SK-N-SH treated with all-trans-retinoic acid at 6 μM for 48 hours (cell line): ENCODE results near the gene VTI1A.

Source experiments
- ATAC-seq: fragments of 200-7000 bp; cut with Tn5 transposase; 3 replicates; pipeline ENCODE4 v1.9.1; 2020; ENCODE audit warnings: mild to moderate bottlenecking, moderate library complexity
- ARNTL ChIP-seq: fragments of 450-650 bp; formaldehyde crosslinking; IDR thresholded peaks from 2 replicates; pipeline ENCODE4 v1.5.0; 2020; ENCODE audit warnings: low read depth, mild to moderate bottlenecking, moderate library complexity, borderline replicate concordance
- CSDC2 ChIP-seq: fragments of 250-450 bp; sonication (Bioruptor Pico); IDR thresholded peaks from 2 replicates; pipeline ENCODE4 v1.5.0; 2020; ENCODE audit warnings: mild to moderate bottlenecking, moderate library complexity
- PATZ1 ChIP-seq: fragments of 250-450 bp; sonication (Bioruptor Pico); IDR thresholded peaks from 2 replicates; pipeline ENCODE4 v1.8.0; 2020; ENCODE audit warnings: mild to moderate bottlenecking, moderate library complexity, borderline replicate concordance
- POU6F1 ChIP-seq: fragments of 250-450 bp; sonication (Bioruptor Pico); IDR thresholded peaks from 2 replicates; pipeline ENCODE4 v1.8.0; 2021; ENCODE audit warnings: low read depth, mild to moderate bottlenecking, moderate library complexity, borderline replicate concordance
- PPARA ChIP-seq: fragments of 250-450 bp; sonication (Bioruptor Pico); IDR thresholded peaks from 2 replicates; pipeline ENCODE4 v1.5.0; 2020; ENCODE audit warnings: mild to moderate bottlenecking, borderline replicate concordance
- RARB ChIP-seq: fragments of 250-450 bp; sonication (Bioruptor Pico); IDR thresholded peaks from 2 replicates; pipeline ENCODE4 v1.8.0; 2021; ENCODE audit warnings: mild to moderate bottlenecking, moderate library complexity
- SNAI2 ChIP-seq: fragments of 250-450 bp; sonication (Bioruptor Pico); IDR thresholded peaks from 2 replicates; pipeline ENCODE4 v1.5.0; 2020; ENCODE audit warnings: mild to moderate bottlenecking, moderate library complexity
- TCF4 ChIP-seq: fragments of 250-450 bp; sonication (Bioruptor Pico); IDR thresholded peaks from 2 replicates; pipeline ENCODE4 v1.8.0; 2021; ENCODE audit warnings: mild to moderate bottlenecking, moderate library complexity, borderline replicate concordance
- TOX ChIP-seq: fragments of 250-450 bp; sonication (Bioruptor Pico); IDR thresholded peaks from 2 replicates; pipeline ENCODE4 v1.8.0; 2021; ENCODE audit warnings: mild to moderate bottlenecking, moderate library complexity, borderline replicate concordance
- TSHZ2 ChIP-seq: fragments of 250-450 bp; sonication (Bioruptor Pico); IDR thresholded peaks from 2 replicates; pipeline ENCODE4 v1.5.0; 2020; ENCODE audit warnings: mild to moderate bottlenecking, moderate library complexity
- ZC3H10 ChIP-seq: fragments of 250-450 bp; sonication (Bioruptor Pico); IDR thresholded peaks from 2 replicates; pipeline ENCODE4 v1.5.1; 2021; ENCODE audit warnings: mild to moderate bottlenecking, moderate library complexity
- ZNF565 ChIP-seq: fragments of 450-650 bp; formaldehyde crosslinking; conservative IDR thresholded peaks from 2 replicates; pipeline ENCODE4 v1.5.0; 2020; ENCODE audit warnings: low read depth, mild to moderate bottlenecking, moderate library complexity
- ZNF70 ChIP-seq: fragments of 450-650 bp; formaldehyde crosslinking; IDR thresholded peaks from 2 replicates; pipeline ENCODE4 v1.5.0; 2020; ENCODE audit warnings: mild to moderate bottlenecking, moderate library complexity
- ZNF8 ChIP-seq: fragments of 450-650 bp; formaldehyde crosslinking; IDR thresholded peaks from 2 replicates; pipeline ENCODE4 v1.5.0; 2020; ENCODE audit warnings: mild to moderate bottlenecking, moderate library complexity
- TF ChIP-seq, protein P1 (sequence below): fragments of 250-450 bp; sonication (Bioruptor Pico); IDR thresholded peaks from 2 replicates; pipeline ENCODE4 v1.5.1; 2020; ENCODE audit warnings: low read depth, mild to moderate bottlenecking, moderate library complexity

VTI1A gene

GRCh38 chr10:112769611-112770370 is 322.8 kb downstream of the VTI1A start:
- no peak for ATAC-seq
- no peak for TF ChIP-seq PATZ1 (CRISPR knock-in tag)
- no peak for TF ChIP-seq RARB (CRISPR knock-in tag)
- no peak for TF ChIP-seq SNAI2 (CRISPR knock-in tag)
- no peak for TF ChIP-seq ZC3H10 (CRISPR knock-in tag)
- no peak for TF ChIP-seq ZNF70 (CRISPR knock-in tag)
- TF ChIP-seq, protein P1, sequence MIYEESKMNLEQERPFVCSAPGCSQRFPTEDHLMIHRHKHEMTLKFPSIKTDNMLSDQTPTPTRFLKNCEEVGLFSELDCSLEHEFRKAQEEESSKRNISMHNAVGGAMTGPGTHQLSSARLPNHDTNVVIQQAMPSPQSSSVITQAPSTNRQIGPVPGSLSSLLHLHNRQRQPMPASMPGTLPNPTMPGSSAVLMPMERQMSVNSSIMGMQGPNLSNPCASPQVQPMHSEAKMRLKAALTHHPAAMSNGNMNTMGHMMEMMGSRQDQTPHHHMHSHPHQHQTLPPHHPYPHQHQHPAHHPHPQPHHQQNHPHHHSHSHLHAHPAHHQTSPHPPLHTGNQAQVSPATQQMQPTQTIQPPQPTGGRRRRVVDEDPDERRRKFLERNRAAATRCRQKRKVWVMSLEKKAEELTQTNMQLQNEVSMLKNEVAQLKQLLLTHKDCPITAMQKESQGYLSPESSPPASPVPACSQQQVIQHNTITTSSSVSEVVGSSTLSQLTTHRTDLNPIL (CRISPR knock-in tag): no peak
- no peak for TF ChIP-seq ARNTL (CRISPR knock-in tag)
- no peak for TF ChIP-seq PPARA
- TF ChIP-seq TSHZ2 (CRISPR knock-in tag): no peak
- TF ChIP-seq TCF4 (CRISPR knock-in tag): no peak
- no peak for TF ChIP-seq ZNF8 (CRISPR knock-in tag)

DNA sequence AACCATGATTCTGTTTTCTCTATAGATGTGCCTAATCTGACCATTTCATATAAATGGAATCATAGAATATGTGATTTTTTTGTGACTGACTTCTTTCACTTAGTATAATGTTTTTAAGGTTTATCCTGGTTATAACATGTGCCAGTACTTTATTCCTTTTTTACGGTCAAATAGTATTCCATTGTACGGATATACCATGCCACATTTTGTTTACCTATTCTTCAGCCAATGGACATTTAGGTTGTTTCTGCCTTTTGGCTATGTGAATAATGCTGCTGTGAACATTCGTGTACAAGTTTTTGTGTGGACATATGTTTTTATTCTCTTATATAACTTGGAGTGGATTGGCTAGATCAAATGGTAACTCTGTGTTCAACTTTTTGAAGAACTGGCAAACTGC is 324.7 kb downstream of the VTI1A start:
- TF ChIP-seq PATZ1 (CRISPR knock-in tag) (no peak), ZNF8 (CRISPR knock-in tag) (peak; percentile 82)
- ATAC-seq: no peak

DNA sequence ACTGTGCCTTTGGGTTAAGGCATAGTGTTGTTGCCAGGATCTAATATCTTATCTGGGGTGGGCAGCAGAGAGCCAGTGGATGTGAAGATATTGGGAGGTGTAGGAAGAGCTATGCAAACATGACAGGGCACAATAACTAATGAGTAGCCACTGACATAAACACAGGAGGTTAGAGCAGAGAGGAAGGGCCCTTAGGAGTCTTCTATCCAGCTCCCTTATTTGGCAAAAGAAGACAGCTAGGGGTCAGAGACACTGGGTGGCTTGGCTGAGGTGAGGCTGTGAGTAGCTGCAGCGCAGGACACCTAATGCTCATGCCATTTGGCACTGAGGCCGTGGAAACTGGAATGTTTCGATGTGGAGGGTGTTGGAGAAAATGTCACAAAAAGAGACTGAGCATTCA is 326.8 kb downstream of the VTI1A start:
- no peak for ATAC-seq

GRCh38 chr10:112774210-112774609 is 327.2 kb downstream of the VTI1A start:
- ATAC-seq: no peak
- TF ChIP-seq TOX (CRISPR knock-in tag) (no peak), ZNF565 (CRISPR knock-in tag) (no peak), CSDC2 (no peak), ZNF8 (CRISPR knock-in tag) (no peak), TSHZ2 (CRISPR knock-in tag) (no peak), RARB (CRISPR knock-in tag) (no peak), TCF4 (CRISPR knock-in tag) (no peak), POU6F1 (CRISPR knock-in tag) (no peak), ARNTL (CRISPR knock-in tag) (no peak)

More for the DNA sequence above, 326.8 kb downstream of the VTI1A start:
- no peak for TF ChIP-seq ZC3H10 (CRISPR knock-in tag)
- TF ChIP-seq, all 23 proteins: peak for 0
